Ishikawa (cell line): ENCODE measurements around the gene SHOX.

ENCODE experiments used
- CEBPB ChIP-seq: IDR thresholded peaks from 2 replicates; pipeline ENCODE4 v1.6.1; 2012
- CREB1 ChIP-seq: IDR thresholded peaks from 2 replicates; pipeline ENCODE4 v1.6.1; 2012; ENCODE audit warnings: low read depth
- EGR1 ChIP-seq: IDR thresholded peaks from 2 replicates; pipeline ENCODE4 v1.6.1; 2012
- EP300 ChIP-seq: IDR thresholded peaks from 2 replicates; pipeline ENCODE4 v1.6.1; 2012; ENCODE audit warnings: borderline replicate concordance
- FOXM1 ChIP-seq: IDR thresholded peaks from 2 replicates; pipeline ENCODE4 v1.6.1; 2012; ENCODE audit warnings: low read depth, borderline replicate concordance
- MAX ChIP-seq: IDR thresholded peaks from 2 replicates; pipeline ENCODE4 v1.6.1; 2012
- NFIC ChIP-seq: IDR thresholded peaks from 2 replicates; pipeline ENCODE4 v1.6.1; 2012
- RAD21 ChIP-seq: IDR thresholded peaks from 2 replicates; pipeline ENCODE4 v1.6.1; 2012; ENCODE audit warnings: low read depth
- REST ChIP-seq: IDR thresholded peaks from 2 replicates; pipeline ENCODE4 v1.6.1; 2012; ENCODE audit warnings: low read depth, mild to moderate bottlenecking
- TAF1 ChIP-seq: IDR thresholded peaks from 2 replicates; pipeline ENCODE4 v1.6.1; 2012; ENCODE audit warnings: low read depth, mild to moderate bottlenecking
- TCF12 ChIP-seq: IDR thresholded peaks from 2 replicates; pipeline ENCODE4 v1.6.1; 2012; ENCODE audit warnings: low read depth
- TEAD4 ChIP-seq: IDR thresholded peaks from 2 replicates; pipeline ENCODE4 v1.6.1; 2012
- USF1 ChIP-seq: IDR thresholded peaks from 2 replicates; pipeline ENCODE4 v1.6.1; 2012
- YY1 ChIP-seq: IDR thresholded peaks from 2 replicates; pipeline ENCODE4 v1.6.1; 2012; ENCODE audit warnings: low read depth
- ZBTB7A ChIP-seq: IDR thresholded peaks from 2 replicates; pipeline ENCODE4 v1.6.1; 2012; ENCODE audit warnings: low read depth

The SHOX gene

GRCh38 chrX:632366-633042 lies 1.9 kb downstream of the SHOX start:
- TF ChIP-seq TCF12 (no peak), REST (no peak), YY1 (no peak), EP300 (no peak), TAF1 (no peak), ZBTB7A (no peak), CEBPB (no peak), EGR1 (no peak), RAD21 (no peak)

GRCh38 chrX:633043-633984 lies 2.7 kb downstream of the SHOX start:
- TF ChIP-seq ZBTB7A (no peak), MAX (no peak), TEAD4 (no peak), EGR1 (no peak), USF1 (no peak)

GRCh38 chrX:633985-634958 lies 3.7 kb downstream of the SHOX start:
- TF ChIP-seq RAD21 (no peak), CEBPB (no peak)

- TF ChIP-seq ZBTB7A (no peak), REST (no peak), FOXM1 (no peak), EGR1 (no peak), EP300 (no peak), TCF12 (no peak), CEBPB (no peak), TAF1 (no peak), YY1 (no peak)
These were observed 5.0 kb downstream of the SHOX start for GRCh38 chrX:635428-636090.

- TF ChIP-seq EP300 (no peak), YY1 (no peak), EGR1 (no peak), ZBTB7A (no peak), CREB1 (no peak), REST (no peak), MAX (no peak), TEAD4 (no peak), RAD21 (no peak), NFIC (no peak), CEBPB (no peak), FOXM1 (no peak), TAF1 (no peak), USF1 (no peak)
These were observed 6.5 kb downstream of the SHOX start for GRCh38 chrX:636981-637659.
